T follicular helper cell (primary cell): Measurements from ENCODE around the gene TFAM.

Experiments used
- DNase-seq: peaks from one replicate; pipeline ENCODE4 v3.0.0-alpha.2; 2020; ENCODE audit warnings: low read depth
- total RNA-seq, 2 experiments: gene quantifications; one replicate each; lab custom pipeline; 2026; lab: John Stamatoyannopoulos, UW

Gene TFAM
- total RNA-seq: 95.8 to 223 reads per million in 2 experiments

DNA sequence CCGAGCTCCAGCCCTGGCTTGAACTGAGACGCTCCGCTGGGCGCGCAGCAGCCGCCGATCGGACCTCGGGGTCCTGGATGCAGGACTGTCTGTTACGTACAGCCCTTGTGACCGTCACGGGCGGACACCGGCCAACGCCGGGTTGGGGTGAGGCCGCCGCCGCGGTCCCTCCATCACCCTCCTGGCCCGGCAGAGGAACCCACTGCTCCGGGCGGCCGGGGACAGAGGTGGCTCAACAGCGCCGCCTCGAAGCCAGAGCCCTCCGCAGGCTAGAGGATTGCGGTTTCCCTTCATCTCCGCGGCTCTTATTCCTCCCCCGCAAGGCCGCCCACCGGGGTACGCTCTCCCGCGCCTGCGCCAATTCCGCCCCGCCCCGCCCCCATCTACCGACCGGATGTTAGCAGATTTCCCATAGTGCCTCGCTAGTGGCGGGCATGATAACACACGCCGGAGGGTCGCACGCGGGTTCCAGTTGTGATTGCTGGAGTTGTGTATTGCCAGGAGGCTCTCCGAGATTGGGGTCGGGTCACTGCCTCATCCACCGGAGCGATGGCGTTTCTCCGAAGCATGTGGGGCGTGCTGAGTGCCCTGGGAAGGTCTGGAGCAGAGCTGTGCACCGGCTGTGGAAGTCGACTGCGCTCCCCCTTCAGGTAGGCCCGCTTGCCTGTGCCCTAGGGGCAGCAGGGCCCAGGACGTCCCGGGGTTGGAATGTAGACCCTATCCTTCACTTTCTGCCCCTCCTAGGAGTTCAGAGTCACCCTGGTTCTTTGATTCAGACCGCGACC, at the start of gene TFAM:
Gene TFAM (plus strand): TSS at position 412 of the 785 bp plus-strand sequence. CDS start 138 bp downstream, at position 550.
- DNase-seq: peak; percentile 93

DNA sequence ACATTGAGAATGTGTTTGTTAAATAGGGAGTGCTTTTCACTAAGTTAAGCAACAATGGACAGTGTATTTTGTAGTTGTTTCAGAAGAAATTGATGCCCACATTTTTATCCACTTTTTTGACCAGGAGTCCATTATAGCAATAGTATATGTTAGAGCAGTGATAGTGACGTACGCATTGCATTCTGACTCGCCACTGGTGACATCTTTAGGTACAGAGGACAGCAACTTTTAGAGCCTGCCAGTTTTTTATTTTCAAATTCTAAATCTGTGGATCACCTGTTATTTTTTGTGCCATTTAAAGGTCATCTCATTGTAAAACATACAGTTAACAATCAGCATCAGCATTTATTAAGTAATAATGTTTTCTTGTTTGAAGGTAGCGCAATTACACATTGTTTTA, 49.0 kb upstream of the TFAM start:
- no peak for DNase-seq

DNA sequence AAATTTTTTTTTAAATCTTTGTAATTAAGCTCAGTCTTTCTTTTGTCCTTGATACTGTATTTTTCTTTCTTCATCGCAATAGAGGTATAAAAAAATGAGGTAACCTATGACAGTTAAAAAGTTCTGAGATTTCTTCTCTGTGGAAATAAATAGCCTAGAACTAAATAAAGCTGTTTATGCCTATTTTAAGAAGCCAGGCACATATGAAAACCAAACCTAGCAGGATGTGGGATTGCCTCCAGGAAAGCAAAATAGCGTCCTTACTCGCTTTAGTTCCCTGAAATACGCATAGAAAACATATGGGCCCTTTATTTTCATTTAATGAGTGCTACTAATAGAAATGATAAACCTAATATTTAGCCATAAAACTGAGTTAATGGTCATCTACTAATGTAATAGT, 43.8 kb upstream of the TFAM start:
- DNase-seq: no peak

GRCh38 chr10:58341947-58342346, 43.3 kb upstream of the TFAM start:
- DNase-seq: no peak

- DNase-seq: no peak
These were observed 37.2 kb upstream of the TFAM start for GRCh38 chr10:58347967-58348366.

DNA sequence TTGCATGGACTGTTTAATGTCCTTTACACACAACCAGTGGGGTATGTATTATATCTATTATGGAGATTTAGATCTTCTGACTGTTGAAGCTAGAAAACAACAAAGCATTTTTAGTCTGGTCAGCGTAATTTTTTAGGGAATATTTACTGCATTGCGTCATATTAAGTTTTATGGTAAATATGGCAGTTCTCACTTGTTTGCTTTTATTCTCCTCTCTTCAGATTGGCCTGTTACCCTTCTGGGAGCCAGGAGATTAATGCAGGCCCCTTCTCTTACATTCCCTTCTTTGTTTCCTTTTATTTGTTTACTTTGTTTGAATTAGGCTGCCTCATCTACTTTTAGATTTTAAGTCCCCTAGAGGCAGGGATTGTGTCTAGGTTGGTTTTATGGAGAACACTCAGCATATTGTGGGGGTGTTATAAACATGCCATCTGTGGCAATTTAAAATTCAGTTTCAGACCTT, 36.6 kb upstream of the TFAM start:
- DNase-seq: no peak

DNA sequence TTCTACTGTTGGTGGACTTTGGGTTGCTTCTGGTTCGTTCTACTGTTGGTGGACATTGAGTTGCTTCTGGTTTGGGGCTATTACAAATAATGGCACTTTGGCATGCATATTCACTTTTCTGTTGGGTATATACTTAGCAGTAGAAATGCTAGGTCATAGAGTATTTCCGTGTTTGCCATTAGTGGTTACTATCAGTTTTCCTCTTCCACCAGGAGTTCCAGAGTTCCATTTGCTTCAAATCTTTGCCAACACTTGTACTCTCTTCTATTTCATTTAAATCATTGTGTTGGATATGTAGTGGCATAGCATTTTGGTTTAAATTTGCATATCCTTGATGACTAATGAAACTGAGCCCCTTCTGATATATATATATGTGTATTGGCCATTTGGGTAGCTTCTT, 35.2 kb upstream of the TFAM start:
- DNase-seq: no peak

DNA sequence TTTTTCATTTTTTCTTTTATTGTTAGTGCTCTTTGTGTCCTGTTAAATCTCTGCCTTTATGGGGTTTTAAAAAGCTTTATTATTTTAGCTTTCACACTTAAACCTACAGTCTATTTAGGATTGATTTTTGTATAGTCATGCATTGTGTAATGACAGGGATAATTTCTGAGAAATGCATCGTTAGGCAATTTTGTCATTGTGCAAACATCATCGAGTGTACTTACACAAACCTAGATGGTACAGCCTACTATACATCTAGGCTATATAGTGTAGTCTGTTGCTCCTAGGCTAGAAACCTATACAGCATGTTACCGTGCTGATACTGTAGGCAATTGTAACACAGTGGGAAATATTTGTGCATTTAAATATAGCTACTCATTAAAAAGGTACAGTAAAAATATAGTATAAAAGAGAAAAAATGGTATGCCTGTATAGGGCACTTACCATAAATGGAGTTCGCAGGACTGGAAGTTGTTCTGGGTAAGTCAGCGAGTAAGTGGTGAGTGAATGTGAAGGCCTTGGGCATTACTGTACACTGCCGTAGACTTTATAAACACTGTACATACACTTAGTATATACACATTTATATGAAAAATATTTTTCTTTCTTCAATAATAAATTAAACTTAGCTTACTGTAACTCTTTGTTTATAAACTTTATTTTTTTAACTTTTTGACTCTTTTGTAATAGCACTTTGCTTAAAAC, 34.4 kb upstream of the TFAM start:
- DNase-seq: no peak

GRCh38 chr10:58351616-58352578, 33.3 kb upstream of the TFAM start:
- DNase-seq: no peak

- DNase-seq: no peak
These were observed 32.1 kb upstream of the TFAM start for GRCh38 chr10:58352956-58353610.

DNA sequence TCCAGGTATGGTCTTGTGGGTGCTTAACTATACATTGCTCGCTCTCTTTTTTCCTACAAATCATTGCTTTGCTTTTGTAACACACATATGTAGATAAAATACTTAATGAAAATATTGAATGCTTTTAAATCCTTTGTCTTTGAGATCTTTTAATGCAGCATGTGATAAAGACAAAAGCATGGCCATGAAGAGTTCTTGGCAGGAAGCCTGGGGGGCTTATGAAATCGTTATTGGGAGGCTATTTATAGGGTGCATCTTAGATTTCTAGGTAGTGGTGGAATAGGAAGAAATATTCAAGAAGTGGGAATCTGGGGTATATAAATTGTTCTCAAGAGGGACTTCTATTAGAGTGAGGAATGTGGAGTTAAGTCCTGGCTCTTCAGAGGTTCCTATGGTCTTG, 28.5 kb upstream of the TFAM start:
- no peak for DNase-seq

- DNase-seq: no peak
These were observed 26.8 kb upstream of the TFAM start for GRCh38 chr10:58358314-58358933.

- DNase-seq: no peak
These were observed 26.3 kb upstream of the TFAM start for GRCh38 chr10:58358947-58359346.

GRCh38 chr10:58359541-58359940, 25.7 kb upstream of the TFAM start:
- no peak for DNase-seq

DNA sequence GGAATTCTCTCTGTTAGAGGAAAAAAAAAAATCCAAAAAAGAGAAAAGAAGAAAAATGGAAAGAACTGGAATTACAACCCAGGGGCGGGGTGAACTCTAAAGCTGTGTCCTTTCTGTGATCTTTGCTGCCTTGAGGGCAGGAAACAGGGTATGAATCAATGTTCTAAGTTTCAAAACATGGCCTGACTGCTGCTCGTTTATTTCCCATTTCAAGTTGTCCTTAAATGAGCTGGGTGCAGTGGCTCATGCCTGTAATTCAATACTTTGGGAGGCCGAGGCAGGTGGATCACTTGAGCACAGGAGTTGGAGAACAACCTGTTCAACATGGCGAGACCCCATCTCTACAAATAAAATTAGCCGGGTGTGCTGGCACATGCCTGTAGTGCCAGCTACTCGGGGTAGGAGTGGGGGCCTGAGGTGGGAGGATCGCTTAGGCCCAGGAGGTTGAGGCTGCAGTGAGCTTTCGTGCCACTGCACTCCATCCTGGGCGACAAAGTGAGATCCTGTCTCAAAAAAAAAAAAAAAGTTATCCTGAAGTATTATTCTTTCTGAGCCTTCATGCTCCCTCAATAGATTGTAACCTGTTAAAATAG, 24.7 kb upstream of the TFAM start:
- no peak for DNase-seq

- DNase-seq: no peak
These were observed 23.9 kb upstream of the TFAM start for GRCh38 chr10:58361353-58361752.

- no peak for DNase-seq
These were observed 23.0 kb upstream of the TFAM start for GRCh38 chr10:58362027-58362789.

- no peak for DNase-seq
These were observed 18.1 kb upstream of the TFAM start for GRCh38 chr10:58367069-58367468.

GRCh38 chr10:58371473-58371872, 13.7 kb upstream of the TFAM start:
- no peak for DNase-seq
